Left lung (tissue), 10 donors: Measurements from ENCODE around the gene RHBDL1. TPM values are rescaled to one million over a fixed set of nuclear protein-coding genes. Genes with fewer than 3 reads are reported as not detected.

Experiments used
- ATAC-seq: fragments of 200-7000 bp; cut with Tn5 transposase; one replicate; pipeline ENCODE4 v1.9.1; 2020; ENCODE audit warnings: moderate library complexity
- DNase-seq, 4 donors: peaks; one replicate each; pipeline ENCODE4 v3.0.0-alpha.2; 2013 to 2020
- H3K27ac ChIP-seq, 2 donors: fragments of 200-600 bp; sonication (generic) in 1 of 2; one replicate each; pipeline versions ENCODE4 v1.5.0 to v1.8.0; 2020 to 2021
- H3K27me3 ChIP-seq, 2 donors: fragments of 200-600 bp; sonication (generic) in 1 of 2; one replicate each; pipeline versions ENCODE4 v1.5.0 to v1.8.0; 2020 to 2021
- H3K36me3 ChIP-seq, 2 donors: fragments of 200-600 bp; sonication (generic) in 1 of 2; one replicate each; pipeline versions ENCODE4 v1.5.0 to v1.8.0; 2020 to 2021
- H3K4me1 ChIP-seq, 2 donors: fragments of 200-600 bp; one replicate each; pipeline ENCODE4 v1.8.0; 2021
- H3K4me3 ChIP-seq, 2 donors: fragments of 200-600 bp; sonication (generic) in 1 of 2; one replicate each; pipeline versions ENCODE4 v1.5.0 to v1.8.0; 2020 to 2021; ENCODE audit warnings: mild to moderate bottlenecking in 1 of 2
- H3K9me3 ChIP-seq, 2 donors: fragments of 200-600 bp; sonication (generic) in 1 of 2; one replicate each; pipeline versions ENCODE4 v1.5.0 to v1.8.0; 2020 to 2021
- CTCF ChIP-seq, 2 donors: fragments of 200-600 bp; sonication (generic) in 1 of 2; IDR thresholded peaks; one replicate each; pipeline versions ENCODE4 v1.5.0 to v1.8.0; 2021; ENCODE audit warnings: antibody characterized with exemption in 2 of 2
- intact Hi-C, 2 donors: fragments of 100-400 bp; cut with DNase I; formaldehyde crosslinking; loops; one replicate each; pipeline versions ENCODE4 v1.11.2 to v1.14.2; 2022
- polyA plus RNA-seq, 6 donors: library from polyadenylated mRNA; unstranded; fragments of 120-200 nt; gene quantifications; one replicate each; pipeline ENCODE4 v1.2.1, GENCODE V29; 2013; ENCODE audit not compliant: insufficient read length in 6 of 6
- total RNA-seq, 2 donors: library from RNA; stranded (reverse); fragmentation: NEBNext Ultra II Directional; extraction: Animal tissue kit (Norgen Biotek cat#: 25700); gene quantifications; one replicate each; pipeline ENCODE4 v1.2.1, GENCODE V29; 2021
- donor health status: DM: no; HTN: yes; CAD: no.
- donor health status: DM: no; HTN: no; CAD: no.

Gene RHBDL1
- total and polyA plus RNA-seq, 8 donors: 0.45 to 4.3 (median 0.81) TPM

- DNase-seq (no peak), ATAC-seq (peak; percentile 8)
- Histone ChIP-seq H3K27me3 (peaks cover 0 to 45% of the 10 kb centered on the region in 2 donors), H3K4me1 (peaks cover 12 to 29% of the 10 kb centered on the region in 2 donors), H3K27ac (no peak overlapping the region), H3K36me3 (peaks cover 0 to 28% of the 10 kb centered on the region in 2 donors), H3K4me3 (peak overlapping the region; percentile 24 to 49), H3K9me3 (no peaks in the 10 kb centered on the region)
- intact Hi-C loops: no loop called here
- TF ChIP-seq CTCF (IDR thresholded peaks at IDR 0.05): no peak
These were observed 52.0 kb downstream of the RHBDL1 start for GRCh38 chr16:727291-727977.

Other genes starting within 250 kb of the RHBDL1 start
- gene CAPN15, start 148.0 kb upstream of the RHBDL1 start, total RNA-seq: 10 to 100 TPM; 33.8 to 57.2 TPM
- gene CAPN15, start 148.0 kb upstream of the RHBDL1 start, polyA plus RNA-seq: 10 to 100 TPM; 16.7 to 45.3 (median 26.0) TPM
- gene PRR35, start 115.3 kb upstream of the RHBDL1 start, total RNA-seq: not detected
- under 1 TPM in 1 of 6 donors, not detected in 5; 0.06 TPM for gene PRR35, start 115.3 kb upstream of the RHBDL1 start, polyA plus RNA-seq
- 1 to 10 TPM in 1 of 2 donors, under 1 TPM in 1; 0.99 to 2.0 TPM for gene NHLRC4, start 108.7 kb upstream of the RHBDL1 start, total RNA-seq
- 1 to 10 TPM; 2.2 to 3.4 (median 3.1) TPM for gene NHLRC4, start 108.7 kb upstream of the RHBDL1 start, polyA plus RNA-seq
- gene PIGQ, start 105.7 kb upstream of the RHBDL1 start, total RNA-seq: 10 to 100 TPM; 51.0 to 68.5 TPM
- gene PIGQ, start 105.7 kb upstream of the RHBDL1 start, polyA plus RNA-seq: 10 to 100 TPM; 32.9 to 46.2 (median 36.8) TPM
- gene RAB40C, start 85.6 kb upstream of the RHBDL1 start, total RNA-seq: 10 to 100 TPM; 32.1 to 32.9 TPM
- 10 to 100 TPM; 17.6 to 31.1 (median 22.4) TPM for gene RAB40C, start 85.6 kb upstream of the RHBDL1 start, polyA plus RNA-seq
- gene WFIKKN1, start 44.7 kb upstream of the RHBDL1 start, total RNA-seq: 1 to 10 TPM in 1 of 2 donors, under 1 TPM in 1; 0.58 to 1.4 TPM
- under 1 TPM; 0.11 to 0.85 (median 0.41) TPM for gene WFIKKN1, start 44.7 kb upstream of the RHBDL1 start, polyA plus RNA-seq
- 10 to 100 TPM; 69.3 to 70.4 TPM for gene METTL26, start 39.4 kb upstream of the RHBDL1 start, total RNA-seq
- gene METTL26, start 39.4 kb upstream of the RHBDL1 start, polyA plus RNA-seq: 10 to 100 TPM; 37.2 to 59.4 (median 49.5) TPM
- gene MCRIP2, start 33.8 kb upstream of the RHBDL1 start, total RNA-seq: 10 to 100 TPM; 41.5 to 42.5 TPM
- 10 to 100 TPM in 3 of 6 donors, 1 to 10 TPM in 3; 6.8 to 14.5 (median 9.8) TPM for gene MCRIP2, start 33.8 kb upstream of the RHBDL1 start, polyA plus RNA-seq
- 10 to 100 TPM; 27.3 to 41.3 TPM for gene WDR90, start 26.3 kb upstream of the RHBDL1 start, total RNA-seq
- 10 to 100 TPM; 39.1 to 63.0 (median 44.4) TPM for gene WDR90, start 26.3 kb upstream of the RHBDL1 start, polyA plus RNA-seq
- 10 to 100 TPM; 75.9 to 87.2 TPM for gene RHOT2, start 7.5 kb upstream of the RHBDL1 start, total RNA-seq
- 100 to 1,000 TPM in 1 of 6 donors, 10 to 100 TPM in 5; 59.8 to 104 (median 69.0) TPM for gene RHOT2, start 7.5 kb upstream of the RHBDL1 start, polyA plus RNA-seq
- 100 to 1,000 TPM in 1 of 2 donors, 10 to 100 TPM in 1; 93.9 to 103 TPM for gene STUB1, start 4.7 kb downstream of the RHBDL1 start, total RNA-seq
- 100 to 1,000 TPM in 4 of 6 donors, 10 to 100 TPM in 2; 92.9 to 143 (median 119) TPM for gene STUB1, start 4.7 kb downstream of the RHBDL1 start, polyA plus RNA-seq
- 10 to 100 TPM; 68.9 to 72.6 TPM for gene JMJD8, start 8.7 kb downstream of the RHBDL1 start, total RNA-seq
- gene JMJD8, start 8.7 kb downstream of the RHBDL1 start, polyA plus RNA-seq: 10 to 100 TPM; 41.7 to 53.0 (median 43.7) TPM
- gene WDR24, start 14.7 kb downstream of the RHBDL1 start, total RNA-seq: 10 to 100 TPM; 11.7 to 14.2 TPM
- gene WDR24, start 14.7 kb downstream of the RHBDL1 start, polyA plus RNA-seq: 10 to 100 TPM in 5 of 6 donors, 1 to 10 TPM in 1; 9.4 to 14.3 (median 11.0) TPM
- 1 to 10 TPM in 1 of 2 donors, under 1 TPM in 1; 0.50 to 5.7 TPM for gene FBXL16, start 30.1 kb downstream of the RHBDL1 start, total RNA-seq
- 1 to 10 TPM in 1 of 6 donors, under 1 TPM in 5; 0.48 to 1.1 (median 0.72) TPM for gene FBXL16, start 30.1 kb downstream of the RHBDL1 start, polyA plus RNA-seq
- 10 to 100 TPM; 37.0 to 57.3 TPM for gene METRN, start 39.4 kb downstream of the RHBDL1 start, total RNA-seq
- gene METRN, start 39.4 kb downstream of the RHBDL1 start, polyA plus RNA-seq: 10 to 100 TPM in 3 of 6 donors, 1 to 10 TPM in 3; 9.3 to 22.5 (median 11.1) TPM
- 10 to 100 TPM; 45.8 to 52.9 TPM for gene ANTKMT, start 45.5 kb downstream of the RHBDL1 start, total RNA-seq
- 10 to 100 TPM in 3 of 6 donors, 1 to 10 TPM in 3; 7.7 to 18.5 (median 11.1) TPM for gene ANTKMT, start 45.5 kb downstream of the RHBDL1 start, polyA plus RNA-seq
- 10 to 100 TPM in 1 of 2 donors, under 1 TPM in 1; 0.96 to 13.7 TPM for gene CCDC78, start 50.8 kb downstream of the RHBDL1 start, total RNA-seq
- gene CCDC78, start 50.8 kb downstream of the RHBDL1 start, polyA plus RNA-seq: 1 to 10 TPM; 1.8 to 8.9 (median 8.6) TPM
- gene HAGHL, start 51.4 kb downstream of the RHBDL1 start, total RNA-seq: 1 to 10 TPM; 8.7 to 9.9 TPM
- 1 to 10 TPM; 2.4 to 7.7 (median 3.6) TPM for gene HAGHL, start 51.4 kb downstream of the RHBDL1 start, polyA plus RNA-seq
- gene CIAO3, start 65.3 kb downstream of the RHBDL1 start, total RNA-seq: 10 to 100 TPM; 26.7 to 28.2 TPM
- gene CIAO3, start 65.3 kb downstream of the RHBDL1 start, polyA plus RNA-seq: 10 to 100 TPM; 17.2 to 27.2 (median 20.4) TPM
- gene MSLN, start 85.1 kb downstream of the RHBDL1 start, total RNA-seq: 100 to 1,000 TPM in 1 of 2 donors, 10 to 100 TPM in 1; 55.5 to 464 TPM
- 10 to 100 TPM; 14.5 to 29.0 (median 18.4) TPM for gene MSLN, start 85.1 kb downstream of the RHBDL1 start, polyA plus RNA-seq
- gene RPUSD1, start 112.7 kb downstream of the RHBDL1 start, total RNA-seq: 10 to 100 TPM; 12.6 to 21.0 TPM
- 10 to 100 TPM in 4 of 6 donors, 1 to 10 TPM in 2; 8.6 to 13.9 (median 11.4) TPM for gene RPUSD1, start 112.7 kb downstream of the RHBDL1 start, polyA plus RNA-seq
- gene CHTF18, start 112.9 kb downstream of the RHBDL1 start, total RNA-seq: 10 to 100 TPM; 18.8 to 35.5 TPM
- gene CHTF18, start 112.9 kb downstream of the RHBDL1 start, polyA plus RNA-seq: 10 to 100 TPM; 23.7 to 30.8 (median 24.4) TPM
- gene GNG13, start 125.1 kb downstream of the RHBDL1 start, total RNA-seq: not detected
- gene GNG13, start 125.1 kb downstream of the RHBDL1 start, polyA plus RNA-seq: under 1 TPM in 2 of 6 donors, not detected in 4; 0.17 to 0.27 TPM